H9 (cell line): Measurements from ENCODE around the gene MAPK7. TPM values are rescaled to one million over a fixed set of nuclear protein-coding genes. Genes with fewer than 3 reads are reported as not detected.

ENCODE experiments used
- DNase-seq: peaks from one replicate; pipeline ENCODE4 v3.0.0-alpha.2; 2017
- H2AFZ ChIP-seq: one replicate; pipeline ENCODE4 v1.6.1; 2013; ENCODE audit warnings: mild to moderate bottlenecking, low read length, control low read depth, moderate library complexity
- H2AK5ac ChIP-seq: 2 replicates; pipeline ENCODE4 v1.6.1; 2013; ENCODE audit warnings: low read length, control low read depth, mixed read lengths; ENCODE audit not compliant: insufficient read length
- H2BK120ac ChIP-seq: one replicate; pipeline ENCODE4 v1.6.1; 2013; ENCODE audit warnings: low read depth, mild to moderate bottlenecking, low read length, control low read depth, inconsistent platforms; ENCODE audit not compliant: poor library complexity, severe bottlenecking
- H2BK12ac ChIP-seq: 2 replicates; pipeline ENCODE4 v1.6.1; 2013; ENCODE audit warnings: low read length, control low read depth, mixed read lengths, low read depth; ENCODE audit not compliant: insufficient read length
- H2BK15ac ChIP-seq: 2 replicates; pipeline ENCODE4 v1.6.1; 2013; ENCODE audit warnings: low read depth, low read length, control low read depth
- H2BK20ac ChIP-seq: one replicate; pipeline ENCODE4 v1.6.1; 2013; ENCODE audit warnings: low read depth, mild to moderate bottlenecking, low read length, control low read depth, inconsistent platforms; ENCODE audit not compliant: poor library complexity, severe bottlenecking
- H2BK5ac ChIP-seq: 2 replicates; pipeline ENCODE4 v1.6.1; 2013; ENCODE audit warnings: low read length, control low read depth, mixed read lengths; ENCODE audit not compliant: insufficient read length
- H3K14ac ChIP-seq: 2 replicates; pipeline ENCODE4 v1.6.1; 2013; ENCODE audit warnings: low read length, control low read depth; ENCODE audit not compliant: insufficient read depth
- H3K18ac ChIP-seq: 2 replicates; pipeline ENCODE4 v1.6.1; 2013; ENCODE audit warnings: low read depth, mild to moderate bottlenecking, mixed read lengths, low read length, control low read depth; ENCODE audit not compliant: insufficient read length
- H3K23ac ChIP-seq: 2 replicates; pipeline ENCODE4 v1.6.1; 2013; ENCODE audit warnings: low read length, control low read depth, mixed read lengths, low read depth; ENCODE audit not compliant: insufficient read length
- H3K23me2 ChIP-seq: 2 replicates; pipeline ENCODE4 v1.6.1; 2013; ENCODE audit warnings: low read depth, mild to moderate bottlenecking, mixed read lengths, low read length, control low read depth; ENCODE audit not compliant: insufficient read length, poor library complexity, severe bottlenecking
- H3K27ac ChIP-seq: 2 replicates; pipeline ENCODE4 v1.5.1; 2013; ENCODE audit warnings: low read length, control low read depth, mixed read lengths, low read depth; ENCODE audit not compliant: insufficient read length
- H3K27me3 ChIP-seq: 2 replicates; pipeline ENCODE4 v1.6.1; 2013; ENCODE audit warnings: low read length, control low read depth, inconsistent platforms; ENCODE audit not compliant: insufficient read depth
- H3K4ac ChIP-seq: 2 replicates; pipeline ENCODE4 v1.6.1; 2013; ENCODE audit warnings: low read depth, mild to moderate bottlenecking, control low read depth, inconsistent platforms, low read length, moderate library complexity
- H3K4me1 ChIP-seq: 2 replicates; pipeline ENCODE4 v1.6.1; 2013; ENCODE audit warnings: low read length, control low read depth, inconsistent platforms; ENCODE audit not compliant: insufficient read depth
- H3K4me2 ChIP-seq: 2 replicates; pipeline ENCODE4 v1.6.1; 2013; ENCODE audit warnings: low read length, control low read depth, mixed read lengths; ENCODE audit not compliant: insufficient read length, insufficient read depth
- H3K56ac ChIP-seq: 2 replicates; pipeline ENCODE4 v1.6.1; 2013; ENCODE audit warnings: low read depth, mild to moderate bottlenecking, mixed read lengths, low read length, control low read depth; ENCODE audit not compliant: insufficient read length
- H3K79me1 ChIP-seq: 2 replicates; pipeline ENCODE4 v1.6.1; 2013; ENCODE audit warnings: low read depth, mild to moderate bottlenecking, moderate library complexity, low read length, control low read depth, inconsistent platforms; ENCODE audit not compliant: insufficient read depth, poor library complexity, severe bottlenecking
- H3K79me2 ChIP-seq: 2 replicates; pipeline ENCODE4 v1.6.1; 2013; ENCODE audit warnings: low read length, control low read depth, inconsistent platforms; ENCODE audit not compliant: insufficient read depth
- H3K9ac ChIP-seq: 2 replicates; pipeline ENCODE4 v1.6.1; 2013; ENCODE audit warnings: low read length, control low read depth, mixed read lengths; ENCODE audit not compliant: insufficient read length; ENCODE audit errors: extremely low read depth
- H3K9me3 ChIP-seq: one replicate; pipeline ENCODE4 v1.6.1; 2013; ENCODE audit warnings: low read depth, low read length, inconsistent platforms; ENCODE audit not compliant: control insufficient read depth
- H3T11ph ChIP-seq: one replicate; pipeline ENCODE4 v1.6.1; 2013; ENCODE audit warnings: mild to moderate bottlenecking, low read length, control low read depth, inconsistent platforms
- H4K20me1 ChIP-seq: one replicate; pipeline ENCODE4 v1.6.1; 2013; ENCODE audit not compliant: control insufficient read depth, insufficient read length, insufficient read depth
- H4K5ac ChIP-seq: 2 replicates; pipeline ENCODE4 v1.6.1; 2013; ENCODE audit warnings: low read depth, mild to moderate bottlenecking, mixed read lengths, low read length, control low read depth; ENCODE audit not compliant: insufficient read length
- H4K8ac ChIP-seq: replicated peaks from 2 replicates; pipeline ENCODE4 v1.6.1; 2013; ENCODE audit warnings: low read length, control low read depth, mixed read lengths, low read depth; ENCODE audit not compliant: insufficient read length
- H4K91ac ChIP-seq: 2 replicates; pipeline ENCODE4 v1.6.1; 2013; ENCODE audit warnings: low read depth, mild to moderate bottlenecking, moderate library complexity, mixed read lengths, low read length, control low read depth; ENCODE audit not compliant: insufficient read length
- H3K27ac Mint-ChIP-seq, 3 experiments: 2 replicates in 2 of 3; 3 replicates in 1 of 3; pipeline ENCODE4 v1.8.0; 2020 to 2021; ENCODE audit warnings: mixed read lengths in 3 of 3, mild to moderate bottlenecking in 1 of 3, moderate library complexity in 1 of 3
- H3K27me3 Mint-ChIP-seq: 2 replicates; pipeline ENCODE4 v1.8.0; 2021; ENCODE audit warnings: low read depth, mild to moderate bottlenecking, moderate library complexity, mixed read lengths
- H3K36me3 Mint-ChIP-seq, 3 experiments: 2 replicates in 2 of 3; 3 replicates in 1 of 3; pipeline ENCODE4 v1.8.0; 2020 to 2021; ENCODE audit warnings: low read depth in 3 of 3, mixed read lengths in 3 of 3; ENCODE audit not compliant: insufficient read depth in 1 of 3
- H3K4me1 Mint-ChIP-seq, 2 experiments: 2 replicates each; pipeline ENCODE4 v1.8.0; 2020; ENCODE audit warnings: mixed read lengths in 2 of 2
- H3K4me3 Mint-ChIP-seq, 2 experiments: 2 replicates in 1 of 2; 3 replicates in 1 of 2; pipeline ENCODE4 v1.8.0; 2020 to 2021; ENCODE audit warnings: mild to moderate bottlenecking in 2 of 2, mixed read lengths in 2 of 2, moderate library complexity in 1 of 2
- H3K9me3 Mint-ChIP-seq, 2 experiments: 2 replicates in 1 of 2; 3 replicates in 1 of 2; pipeline ENCODE4 v1.8.0; 2020; ENCODE audit warnings: mild to moderate bottlenecking in 2 of 2, mixed read lengths in 2 of 2, moderate library complexity in 1 of 2
- WGBS: extraction: QIAGEN DNeasy Blood & Tissue Kit; methylation state at CpG from one replicate; pipeline ENCODE4 v1.1.7; 2013; ENCODE audit warnings: missing lambda C conversion rate, low lambda C conversion rate, mixed read lengths; ENCODE audit not compliant: insufficient read length; ENCODE audit errors: extremely low coverage; 5-methylcytosine and 5-hydroxymethylcytosine counted together
- total RNA-seq: library from RNA; stranded (reverse); gene quantifications from 2 replicates; pipeline ENCODE4 v1.2.1, GENCODE V29; 2021
- TF ChIP-seq, protein P1 (sequence below): fragments of 200-600 bp; sonication (generic); conservative IDR thresholded peaks from 3 replicates; pipeline ENCODE4 v1.8.0; 2021; ENCODE audit warnings: antibody characterized with exemption, mild to moderate bottlenecking

The MAPK7 gene
- total RNA-seq, 1 experiment from 2014 or later: 43.8 TPM

DNA sequence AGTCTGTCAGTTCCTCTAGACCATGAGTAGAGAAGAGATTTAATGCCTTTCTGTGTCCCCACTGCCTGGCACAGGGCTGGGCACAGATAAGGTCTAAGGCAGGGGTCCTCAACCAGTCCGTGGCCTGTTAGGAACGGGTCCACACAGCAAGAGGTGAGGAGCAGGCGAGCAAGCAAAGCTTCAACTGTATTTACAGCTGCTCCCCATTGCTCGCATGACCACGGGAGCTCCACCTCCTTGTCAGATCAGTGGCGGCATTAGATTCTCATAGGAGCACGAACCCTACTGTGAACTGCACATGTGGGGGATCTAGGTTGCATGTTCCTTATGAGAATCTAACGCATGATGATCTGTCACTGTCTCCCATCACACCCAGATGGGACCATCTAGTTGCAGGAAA is 17.5 kb upstream of the MAPK7 start:
- Mint-ChIP-seq H3K36me3 (peaks cover 9 to 35% (median 29%) of the 10 kb centered on the region in 3 experiments), H3K4me3 (no peak overlapping the region), H3K9me3 (no peaks in the 10 kb centered on the region), H3K27me3 (peaks cover 5% of the 10 kb centered on the region; the same call in 1 of the 2 replicates), H3K27ac (no peak overlapping the region), H3K4me1 (peaks cover 22 to 30% of the 10 kb centered on the region in 2 experiments)
- H3K14ac ChIP-seq: no peak overlapping the region
- H3K4me1 ChIP-seq: no peaks in the 10 kb centered on the region
- H2BK5ac ChIP-seq: no peak overlapping the region
- no CpG with 5 or more reads among the region's 8 CpGs for WGBS
- H3K4ac ChIP-seq: no peak overlapping the region
- H3K56ac ChIP-seq: no peak overlapping the region
- no peak overlapping the region for H3T11ph ChIP-seq
- no peaks in the 10 kb centered on the region for H3K27me3 ChIP-seq
- no peak overlapping the region for H3K23ac ChIP-seq
- H3K23me2 ChIP-seq: no peaks in the 10 kb centered on the region
- H2BK15ac ChIP-seq: no peak overlapping the region
- no peaks in the 10 kb centered on the region for H4K20me1 ChIP-seq
- H2AFZ ChIP-seq: no peak overlapping the region
- H2BK120ac ChIP-seq: no peak overlapping the region
- no peak overlapping the region for H3K27ac ChIP-seq
- no peak overlapping the region for H3K4me2 ChIP-seq
- no peak overlapping the region for H2BK20ac ChIP-seq
- no peak for DNase-seq
- no peak overlapping the region for H4K91ac ChIP-seq
- TF ChIP-seq, protein P1, sequence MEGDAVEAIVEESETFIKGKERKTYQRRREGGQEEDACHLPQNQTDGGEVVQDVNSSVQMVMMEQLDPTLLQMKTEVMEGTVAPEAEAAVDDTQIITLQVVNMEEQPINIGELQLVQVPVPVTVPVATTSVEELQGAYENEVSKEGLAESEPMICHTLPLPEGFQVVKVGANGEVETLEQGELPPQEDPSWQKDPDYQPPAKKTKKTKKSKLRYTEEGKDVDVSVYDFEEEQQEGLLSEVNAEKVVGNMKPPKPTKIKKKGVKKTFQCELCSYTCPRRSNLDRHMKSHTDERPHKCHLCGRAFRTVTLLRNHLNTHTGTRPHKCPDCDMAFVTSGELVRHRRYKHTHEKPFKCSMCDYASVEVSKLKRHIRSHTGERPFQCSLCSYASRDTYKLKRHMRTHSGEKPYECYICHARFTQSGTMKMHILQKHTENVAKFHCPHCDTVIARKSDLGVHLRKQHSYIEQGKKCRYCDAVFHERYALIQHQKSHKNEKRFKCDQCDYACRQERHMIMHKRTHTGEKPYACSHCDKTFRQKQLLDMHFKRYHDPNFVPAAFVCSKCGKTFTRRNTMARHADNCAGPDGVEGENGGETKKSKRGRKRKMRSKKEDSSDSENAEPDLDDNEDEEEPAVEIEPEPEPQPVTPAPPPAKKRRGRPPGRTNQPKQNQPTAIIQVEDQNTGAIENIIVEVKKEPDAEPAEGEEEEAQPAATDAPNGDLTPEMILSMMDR: no peak
- H3K79me1 ChIP-seq: no peaks in the 10 kb centered on the region
- H4K5ac ChIP-seq: no peak overlapping the region
- H4K8ac ChIP-seq: no peak overlapping the region
- H2AK5ac ChIP-seq: no peak overlapping the region
- no peaks in the 10 kb centered on the region for H3K9me3 ChIP-seq
- no peak overlapping the region for H2BK12ac ChIP-seq
- no peak overlapping the region for H3K9ac ChIP-seq
- 0 out of 2 replicates have a peak, but pooled peaks cover 2% of the 10 kb centered on the region for H3K79me2 ChIP-seq
- no peak overlapping the region for H3K18ac ChIP-seq
